Hepatocyte (in vitro differentiated cells): ENCODE results near the gene ALK. TPM values are rescaled to one million over a fixed set of nuclear protein-coding genes. Genes with fewer than 3 reads are reported as not detected.

Experiments
- DNase-seq: peaks from one replicate; pipeline ENCODE4 v3.0.0-alpha.2; 2016; ENCODE audit warnings: low spot score
- H2AFZ ChIP-seq: fragments of 200-600 bp; sonication (generic); 2 replicates; pipeline ENCODE4 v1.6.0; 2016; ENCODE audit warnings: antibody characterized with exemption, mild to moderate bottlenecking
- H3K27ac ChIP-seq: fragments of 200-600 bp; sonication (generic); 2 replicates; pipeline ENCODE4 v1.5.1; 2016; ENCODE audit warnings: mild to moderate bottlenecking
- H3K27me3 ChIP-seq: fragments of 200-600 bp; sonication (generic); 2 replicates; pipeline ENCODE4 v1.6.1; 2016
- H3K36me3 ChIP-seq: fragments of 200-600 bp; sonication (generic); replicated peaks from 2 replicates; pipeline ENCODE4 v1.5.1; 2016; ENCODE audit warnings: low read depth; ENCODE audit not compliant: insufficient read depth
- H3K4me1 ChIP-seq: fragments of 200-600 bp; sonication (generic); 2 replicates; pipeline ENCODE4 v1.5.1; 2016; ENCODE audit warnings: mild to moderate bottlenecking, moderate library complexity; ENCODE audit not compliant: insufficient read depth
- H3K4me2 ChIP-seq: fragments of 200-600 bp; sonication (generic); 2 replicates; pipeline ENCODE4 v1.6.0; 2016
- H3K4me3 ChIP-seq: fragments of 200-600 bp; sonication (generic); 2 replicates; pipeline ENCODE4 v1.5.1; 2016; ENCODE audit warnings: mild to moderate bottlenecking
- H3K79me2 ChIP-seq: fragments of 200-600 bp; sonication (generic); 2 replicates; pipeline ENCODE4 v1.6.0; 2017; ENCODE audit warnings: mild to moderate bottlenecking
- H3K9me2 ChIP-seq: fragments of 200-600 bp; sonication (generic); replicated peaks from 2 replicates; pipeline ENCODE4 v1.6.0; 2017; ENCODE audit warnings: mild to moderate bottlenecking; ENCODE audit not compliant: insufficient read depth
- H3K9me3 ChIP-seq: fragments of 200-600 bp; sonication (generic); 2 replicates; pipeline ENCODE4 v1.5.1; 2016; ENCODE audit warnings: low read depth, mild to moderate bottlenecking
- H4K20me1 ChIP-seq: fragments of 200-600 bp; sonication (generic); 2 replicates; pipeline ENCODE4 v1.6.0; 2016; ENCODE audit warnings: mild to moderate bottlenecking; ENCODE audit not compliant: insufficient read depth, poor library complexity, severe bottlenecking
- EZH2 ChIP-seq: fragments of 200-600 bp; sonication (generic); IDR thresholded peaks from 2 replicates; pipeline ENCODE4 v1.6.1; 2016; ENCODE audit warnings: antibody characterized with exemption, mild to moderate bottlenecking, borderline replicate concordance
- EZH2phosphoT487 ChIP-seq: fragments of 200-600 bp; sonication (generic); IDR thresholded peaks from one replicate; pipeline ENCODE4 v1.6.1; 2018; ENCODE audit warnings: antibody characterized with exemption, mild to moderate bottlenecking, low read depth, moderate library complexity; ENCODE audit not compliant: unreplicated experiment, severe bottlenecking
- WGBS: methylation state at CpG from one replicate; pipeline ENCODE4 v1.1.6; 2016; ENCODE audit warnings: low lambda C conversion rate; ENCODE audit errors: missing lambda C conversion rate; 5-methylcytosine and 5-hydroxymethylcytosine counted together
- polyA plus RNA-seq: library from polyadenylated mRNA; unstranded; fragments of >200 nt; fragmentation: Nextera tagmentation; extraction: Ambion mirVana; gene quantifications from 2 replicates; pipeline ENCODE4 v1.2.1, GENCODE V29; 2016
- small RNA-seq: library from RNA; depleted of rRNA; stranded (forward); fragments of <200 nt; gene quantifications from one replicate; pipeline ENCODE3, GENCODE V24; 2014
- total RNA-seq: library from RNA; depleted of rRNA; stranded (reverse); fragments of >200 nt; gene quantifications from 2 replicates; pipeline ENCODE4 v1.2.3, GENCODE V29; 2014
- TF ChIP-seq, protein P1 (sequence below): fragments of 200-600 bp; sonication (generic); IDR thresholded peaks from 2 replicates; pipeline ENCODE4 v1.5.1; 2016; ENCODE audit warnings: antibody characterized with exemption, mild to moderate bottlenecking; ENCODE audit not compliant: poor library complexity

Gene ALK
- total and polyA plus RNA-seq, 2 experiments from 2014 or later: 0.16 to 0.27 TPM

DNA sequence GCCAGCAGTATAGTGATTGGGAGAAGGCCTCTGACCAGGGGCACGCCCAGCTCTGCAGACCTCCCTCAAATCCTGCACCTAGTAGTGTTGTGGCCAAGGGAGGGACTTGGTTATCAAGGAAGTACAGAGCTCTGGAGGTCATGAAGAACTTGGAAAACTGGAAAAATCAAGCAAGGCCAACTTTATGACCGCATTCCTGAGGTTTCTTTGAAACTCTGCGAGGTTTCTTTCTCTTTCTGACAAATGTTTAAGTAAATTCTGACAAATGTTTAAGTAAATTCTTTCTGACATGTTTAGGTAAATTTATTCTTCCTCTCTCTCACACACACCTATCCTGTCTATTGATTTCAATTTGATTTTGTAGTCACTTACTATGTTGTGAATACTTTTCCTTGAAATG is 775.2 kb downstream of the ALK start:
- no peak overlapping the region for H3K4me3 ChIP-seq
- H3K79me2 ChIP-seq: peaks cover 3% of the 10 kb centered on the region
- no peaks in the 10 kb centered on the region for H3K9me3 ChIP-seq
- H2AFZ ChIP-seq: no peak overlapping the region
- no peaks in the 10 kb centered on the region for H4K20me1 ChIP-seq
- H3K4me1 ChIP-seq: no peaks in the 10 kb centered on the region
- no peaks in the 10 kb centered on the region for H3K9me2 ChIP-seq
- no peak overlapping the region for H3K4me2 ChIP-seq
- H3K36me3 ChIP-seq: no peaks in the 10 kb centered on the region
- 73% methylated on average over 3 of the region's 3 CpGs for WGBS
- no peak for DNase-seq
- H3K27me3 ChIP-seq: no peaks in the 10 kb centered on the region
- TF ChIP-seq, protein P1, sequence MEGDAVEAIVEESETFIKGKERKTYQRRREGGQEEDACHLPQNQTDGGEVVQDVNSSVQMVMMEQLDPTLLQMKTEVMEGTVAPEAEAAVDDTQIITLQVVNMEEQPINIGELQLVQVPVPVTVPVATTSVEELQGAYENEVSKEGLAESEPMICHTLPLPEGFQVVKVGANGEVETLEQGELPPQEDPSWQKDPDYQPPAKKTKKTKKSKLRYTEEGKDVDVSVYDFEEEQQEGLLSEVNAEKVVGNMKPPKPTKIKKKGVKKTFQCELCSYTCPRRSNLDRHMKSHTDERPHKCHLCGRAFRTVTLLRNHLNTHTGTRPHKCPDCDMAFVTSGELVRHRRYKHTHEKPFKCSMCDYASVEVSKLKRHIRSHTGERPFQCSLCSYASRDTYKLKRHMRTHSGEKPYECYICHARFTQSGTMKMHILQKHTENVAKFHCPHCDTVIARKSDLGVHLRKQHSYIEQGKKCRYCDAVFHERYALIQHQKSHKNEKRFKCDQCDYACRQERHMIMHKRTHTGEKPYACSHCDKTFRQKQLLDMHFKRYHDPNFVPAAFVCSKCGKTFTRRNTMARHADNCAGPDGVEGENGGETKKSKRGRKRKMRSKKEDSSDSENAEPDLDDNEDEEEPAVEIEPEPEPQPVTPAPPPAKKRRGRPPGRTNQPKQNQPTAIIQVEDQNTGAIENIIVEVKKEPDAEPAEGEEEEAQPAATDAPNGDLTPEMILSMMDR: no peak
- TF ChIP-seq EZH2phosphoT487 (no peak), EZH2 (no peak)
- no peak overlapping the region for H3K27ac ChIP-seq

DNA sequence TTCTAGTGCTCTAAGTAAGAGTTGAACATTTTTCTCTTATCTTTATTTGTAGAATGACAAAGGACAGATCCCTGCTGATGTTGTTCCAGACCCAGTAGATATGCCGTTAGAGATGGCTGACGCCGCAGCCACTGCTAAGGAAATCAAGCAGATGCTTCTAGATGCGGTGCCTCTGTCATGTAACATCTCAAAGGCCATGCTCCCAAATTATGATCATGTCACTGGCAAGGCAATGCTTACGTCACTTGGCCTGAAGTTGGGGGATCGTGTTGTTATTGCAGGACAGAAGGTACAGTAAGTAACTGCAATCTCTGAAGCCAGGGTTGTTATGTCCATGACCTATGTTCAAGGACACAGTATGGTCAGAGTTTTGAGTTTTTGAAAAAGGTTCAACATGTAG is 777.7 kb downstream of the ALK start:
- Histone ChIP-seq H3K79me2 (peaks cover 6% of the 10 kb centered on the region), H3K36me3 (no peaks in the 10 kb centered on the region), H3K4me2 (no peak overlapping the region), H3K9me2 (no peaks in the 10 kb centered on the region), H3K9me3 (no peaks in the 10 kb centered on the region), H4K20me1 (no peaks in the 10 kb centered on the region), H3K4me1 (no peaks in the 10 kb centered on the region), H3K27ac (no peak overlapping the region), H3K4me3 (no peak overlapping the region), H3K27me3 (no peaks in the 10 kb centered on the region), H2AFZ (no peak overlapping the region)
- WGBS: 51% methylated on average over 6 of the region's 6 CpGs
- no peak for DNase-seq
- no peak for TF ChIP-seq EZH2phosphoT487
- no peak for TF ChIP-seq EZH2
- TF ChIP-seq, protein P1: no peak

Small RNA genes within 50 kb of the gene (small RNA-seq; reads per million reads assigned to genes)
- not detected for gene RN7SL516P

Other genes with a start within 250 kb of the ALK start
- 98.3 and 117 TPM in 2 replicates for gene YPEL5, start 225.4 kb upstream of the ALK start, total RNA-seq
- gene YPEL5, start 225.4 kb upstream of the ALK start, polyA plus RNA-seq: 94.4 and 104 TPM in 2 replicates